ENCODE results near the gene GXYLT1. TPM values are rescaled to one million over a fixed set of nuclear protein-coding genes. Genes with fewer than 3 reads are reported as not detected.
"Not testable (repeated sequence)": the region's sequence is repeated elsewhere in the genome, so short reads cannot be mapped to it uniquely, and the experiment has no call there.

The GXYLT1 gene, protein sequence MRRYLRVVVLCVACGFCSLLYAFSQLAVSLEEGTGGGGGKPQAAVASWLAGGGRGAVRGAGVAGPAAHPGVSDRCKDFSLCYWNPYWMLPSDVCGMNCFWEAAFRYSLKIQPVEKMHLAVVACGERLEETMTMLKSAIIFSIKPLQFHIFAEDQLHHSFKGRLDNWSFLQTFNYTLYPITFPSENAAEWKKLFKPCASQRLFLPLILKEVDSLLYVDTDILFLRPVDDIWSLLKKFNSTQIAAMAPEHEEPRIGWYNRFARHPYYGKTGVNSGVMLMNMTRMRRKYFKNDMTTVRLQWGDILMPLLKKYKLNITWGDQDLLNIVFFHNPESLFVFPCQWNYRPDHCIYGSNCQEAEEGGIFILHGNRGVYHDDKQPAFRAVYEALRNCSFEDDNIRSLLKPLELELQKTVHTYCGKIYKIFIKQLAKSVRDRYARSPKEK
- total RNA-seq = 1 to 10 TPM; 7.0 to 8.3 TPM

DNA sequence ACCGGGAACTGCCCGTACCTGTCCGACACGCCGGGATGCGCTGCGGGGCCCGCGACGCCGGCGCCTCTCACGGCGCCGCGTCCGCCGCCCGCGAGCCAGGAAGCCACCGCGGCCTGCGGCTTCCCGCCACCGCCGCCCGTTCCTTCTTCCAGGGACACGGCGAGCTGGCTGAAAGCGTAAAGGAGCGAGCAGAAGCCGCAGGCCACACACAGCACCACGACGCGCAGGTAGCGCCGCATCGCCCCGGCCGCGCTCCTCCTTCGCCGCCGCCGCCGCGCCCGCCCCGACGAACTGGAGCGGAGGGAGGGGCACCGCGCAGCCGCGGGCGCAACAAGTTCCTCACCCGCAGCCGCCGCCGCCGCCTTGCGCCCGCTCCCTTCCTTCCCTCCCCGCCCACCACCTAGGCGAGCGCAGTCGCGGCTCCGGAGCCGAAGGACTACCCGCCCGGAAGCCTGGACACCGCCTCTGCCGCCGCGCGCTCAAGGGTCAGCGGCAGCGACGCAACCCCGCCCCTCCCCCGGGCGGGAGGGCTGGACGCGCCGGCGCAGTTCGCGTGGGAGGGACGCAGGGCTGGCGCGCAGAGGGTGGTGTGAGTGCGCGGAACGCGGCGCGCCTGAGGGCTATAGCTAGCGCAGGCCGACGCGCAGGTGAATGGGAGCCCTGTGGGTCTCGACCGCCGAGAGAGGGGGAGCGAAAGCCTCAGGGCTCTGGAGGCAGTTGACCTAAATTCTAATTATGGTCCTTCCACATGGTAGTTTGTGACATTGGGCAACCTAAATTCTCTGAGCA, at the start of gene GXYLT1:
TSS of gene GXYLT1 (minus strand) at position 467 of the 789 bp plus-strand sequence. CDS start at position 239, 228 bp downstream.
- peak within 1 kb of the TSS; percentile 93 for H3K4me3 Mint-ChIP-seq
- peaks cover 35% of the 10 kb centered on the region for H3K4me1 Mint-ChIP-seq (ENCODE audit: low read depth)
- intact Hi-C loops (cut with micrococcal nuclease) = loop anchor here (1.0 to 5.0 kb wide), 6 partner anchors 47 to 218 kb away; partner anchors contain the start of genes PPHLN1 and ZCRB1
- no peaks in the 10 kb centered on the region for H3K9me3 Mint-ChIP-seq
- DNase-seq = peak; percentile 88
- no peaks in the 10 kb centered on the region for H3K27me3 Mint-ChIP-seq
- peak within 1 kb of the TSS; percentile 75 for H3K27ac Mint-ChIP-seq
- POLR2A ChIA-PET = interaction anchor here (1.2 kb wide), 1 partner anchor 93 kb away, joined by 6 read pairs; the partner anchor contains the start of gene YAF2
- CTCF ChIA-PET = interaction anchor here (1.3 to 1.6 kb wide), 2 partner anchors 183 to 227 kb away, joined by 3 to 4 read pairs; no protein-coding TSS in a partner anchor
- no peaks in the 10 kb centered on the region for H3K36me3 Mint-ChIP-seq

DNA sequence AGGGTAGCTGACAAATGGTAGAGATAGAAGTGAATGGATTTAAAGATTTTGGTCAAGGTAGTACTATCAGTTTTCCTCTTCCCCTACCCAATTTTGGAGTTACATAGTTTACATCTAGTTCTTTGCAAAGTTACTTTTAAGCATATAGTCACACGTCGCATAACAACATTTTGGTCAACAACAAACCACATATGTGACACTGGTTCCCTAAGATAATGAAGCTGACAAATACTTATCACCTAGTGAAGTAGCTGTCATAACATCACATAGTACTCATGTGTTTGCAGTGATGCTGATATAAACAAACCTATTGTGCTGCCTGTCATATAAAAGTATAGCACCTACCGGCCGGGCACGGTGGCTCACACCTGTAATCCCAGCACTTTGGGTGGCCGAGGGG, 48.0 kb upstream of the GXYLT1 start:
- Mint-ChIP-seq H3K27ac (no peak overlapping the region), H3K36me3 (peaks cover 11% of the 10 kb centered on the region), H3K4me1 (ENCODE audit: low read depth) (peaks cover 3% of the 10 kb centered on the region), H3K27me3 (no peaks in the 10 kb centered on the region), H3K9me3 (no peaks in the 10 kb centered on the region), H3K4me3 (no peak overlapping the region)
- DNase-seq = no peak
- POLR2A ChIA-PET = no interaction called here
- CTCF ChIA-PET = interaction anchor here (1.0 kb wide), 1 partner anchor 179 kb away, joined by 4 read pairs; no protein-coding TSS in a partner anchor
- intact Hi-C loops (cut with micrococcal nuclease) = no loop called here

DNA sequence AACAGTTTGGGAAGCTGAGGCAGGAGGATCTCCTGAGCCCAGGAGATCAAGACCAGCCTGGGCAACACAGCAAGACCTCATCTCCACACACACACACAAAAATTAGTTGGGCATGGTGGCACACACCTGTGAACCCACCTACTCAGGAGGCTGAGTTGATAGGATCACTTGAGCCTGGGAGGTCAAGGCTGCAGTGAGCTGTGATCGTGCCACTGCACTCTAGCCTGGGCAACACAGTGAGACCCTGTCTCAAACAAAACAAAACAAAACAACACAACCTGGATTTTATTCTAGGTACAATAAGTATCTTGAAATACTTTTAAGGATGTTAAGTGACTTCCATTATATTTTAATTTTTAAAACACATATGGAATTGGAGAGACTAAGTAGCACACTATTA, 47.6 kb upstream of the GXYLT1 start:
- POLR2A ChIA-PET = no interaction called here
- no peaks in the 10 kb centered on the region for H3K27me3 Mint-ChIP-seq
- no peak overlapping the region for H3K4me3 Mint-ChIP-seq
- peaks cover 4% of the 10 kb centered on the region for H3K4me1 Mint-ChIP-seq (ENCODE audit: low read depth)
- H3K9me3 Mint-ChIP-seq = no peaks in the 10 kb centered on the region
- no peak for DNase-seq
- intact Hi-C loops (cut with micrococcal nuclease) = no loop called here
- no peak overlapping the region for H3K27ac Mint-ChIP-seq
- CTCF ChIA-PET = interaction anchor here (1.0 kb wide), 1 partner anchor 180 kb away, joined by 4 read pairs; no protein-coding TSS in a partner anchor
- peaks cover 11% of the 10 kb centered on the region for H3K36me3 Mint-ChIP-seq

DNA sequence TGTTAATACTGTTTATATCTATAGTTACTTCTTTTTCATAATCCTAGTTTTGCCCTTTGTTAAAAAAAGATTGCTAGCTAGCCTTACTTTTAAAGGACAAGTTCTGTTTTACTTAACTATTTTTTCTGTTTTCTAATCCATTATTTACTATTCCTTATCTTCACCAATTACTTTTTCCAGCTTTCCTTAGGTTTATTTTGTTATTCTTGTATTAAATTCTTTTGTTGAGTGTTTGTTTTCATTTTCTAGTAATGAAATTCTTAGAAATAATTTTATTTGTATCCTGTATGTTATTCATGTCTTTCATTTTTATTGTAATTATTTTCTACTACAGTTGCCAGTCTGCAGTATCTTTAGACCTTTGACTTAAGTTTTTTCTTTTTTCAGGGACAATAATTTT, 45.7 kb upstream of the GXYLT1 start:
- intact Hi-C loops (cut with micrococcal nuclease) = no loop called here
- POLR2A ChIA-PET = no interaction called here
- Mint-ChIP-seq H3K9me3 (no peaks in the 10 kb centered on the region), H3K4me3 (no peak overlapping the region), H3K4me1 (ENCODE audit: low read depth) (peaks cover 4% of the 10 kb centered on the region), H3K27me3 (no peaks in the 10 kb centered on the region), H3K36me3 (peaks cover 7% of the 10 kb centered on the region), H3K27ac (no peak overlapping the region)
- CTCF ChIA-PET = interaction anchor here (1.0 kb wide), 1 partner anchor 10 kb away, joined by 3 read pairs; no protein-coding TSS in a partner anchor
- no peak for DNase-seq

DNA sequence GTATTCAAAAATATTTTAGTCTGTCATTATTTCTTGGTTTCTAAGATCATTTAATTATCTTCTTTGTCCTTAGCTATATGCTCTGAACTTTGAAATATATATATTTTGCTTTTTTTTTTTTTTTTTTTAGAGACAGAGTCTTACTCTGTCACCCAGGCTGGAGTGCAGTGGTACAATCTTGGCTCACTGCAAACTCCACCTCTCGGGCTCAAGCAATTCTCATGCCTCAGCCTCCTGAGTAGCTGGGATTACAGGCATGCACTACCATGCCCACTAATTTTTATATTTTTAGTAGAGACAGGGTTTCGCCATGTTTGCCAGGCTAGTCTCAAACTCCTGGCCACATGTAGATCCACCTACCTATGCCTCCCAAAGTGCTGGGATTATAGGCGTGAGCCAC, 43.6 kb upstream of the GXYLT1 start:
- H3K27me3 Mint-ChIP-seq; H3K4me3 Mint-ChIP-seq; H3K9me3 Mint-ChIP-seq; intact Hi-C loops (cut with micrococcal nuclease); POLR2A ChIA-PET; H3K27ac Mint-ChIP-seq; H3K36me3 Mint-ChIP-seq; DNase-seq: not testable (repeated sequence)
- peaks cover 11% of the 10 kb centered on the region for H3K4me1 Mint-ChIP-seq (ENCODE audit: low read depth)
- CTCF ChIA-PET = interaction anchor here (0.7 kb wide), 1 partner anchor 164 kb away, joined by 3 read pairs; no protein-coding TSS in a partner anchor

DNA sequence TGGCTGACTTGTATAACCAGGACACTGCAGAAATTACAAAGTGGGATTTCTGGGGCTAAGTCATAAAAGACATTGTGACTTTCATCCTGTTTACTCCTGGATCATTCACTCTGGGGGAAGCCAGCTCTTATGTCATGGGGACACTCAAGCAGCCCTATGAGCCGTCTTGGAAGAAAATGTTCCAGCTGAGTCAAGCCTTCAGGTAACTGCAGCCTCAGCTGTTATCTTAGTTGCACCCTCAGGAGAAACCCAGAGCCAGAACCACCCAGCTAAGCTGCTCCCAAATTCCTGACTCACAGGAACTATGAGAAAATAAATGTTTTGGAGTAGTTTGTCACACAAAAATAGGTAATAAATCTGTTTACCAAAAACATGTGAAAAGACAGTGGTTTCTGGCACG, 43.1 kb upstream of the GXYLT1 start:
- CTCF ChIA-PET = interaction anchor here (0.7 kb wide), 1 partner anchor 164 kb away, joined by 3 read pairs; no protein-coding TSS in a partner anchor

DNA sequence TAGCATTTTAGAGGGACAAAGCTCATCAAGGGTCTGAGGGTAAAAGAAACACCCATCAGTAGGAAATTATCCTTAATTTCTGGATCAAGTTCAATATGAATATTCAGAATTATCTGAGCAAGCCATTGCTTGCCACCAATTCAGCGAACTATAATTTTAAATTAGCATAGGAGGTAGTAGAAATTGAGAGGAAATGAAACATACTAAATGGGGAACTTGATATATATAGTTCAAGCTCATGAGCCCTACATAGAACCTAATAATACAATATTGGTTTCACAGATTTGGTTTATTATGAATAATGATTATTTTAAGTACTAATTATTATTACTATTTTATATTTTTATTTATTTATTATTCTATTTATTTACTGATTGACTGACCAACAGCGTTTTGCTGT, 42.1 kb upstream of the GXYLT1 start:
- intact Hi-C loops (cut with micrococcal nuclease) = no loop called here
- no peaks in the 10 kb centered on the region for H3K9me3 Mint-ChIP-seq
- H3K36me3 Mint-ChIP-seq = peaks cover 4% of the 10 kb centered on the region
- H3K27ac Mint-ChIP-seq = no peak overlapping the region
- H3K27me3 Mint-ChIP-seq = no peaks in the 10 kb centered on the region
- no peak overlapping the region for H3K4me3 Mint-ChIP-seq
- H3K4me1 Mint-ChIP-seq (ENCODE audit: low read depth) = peaks cover 20% of the 10 kb centered on the region
- no peak for DNase-seq
- ChIA-PET CTCF (interaction anchor here (1.7 kb wide), 1 partner anchor 185 kb away, joined by 6 read pairs; no protein-coding TSS in a partner anchor), POLR2A (no interaction called here)

More for the DNA sequence above, 43.1 kb upstream of the GXYLT1 start:
- intact Hi-C loops (cut with micrococcal nuclease) = no loop called here
- Mint-ChIP-seq H3K36me3 (peaks cover 8% of the 10 kb centered on the region), H3K27ac (no peak overlapping the region), H3K4me1 (ENCODE audit: low read depth) (peaks cover 13% of the 10 kb centered on the region), H3K9me3 (no peaks in the 10 kb centered on the region), H3K4me3 (no peak overlapping the region), H3K27me3 (no peaks in the 10 kb centered on the region)
- DNase-seq = no peak
- POLR2A ChIA-PET = no interaction called here

DNA sequence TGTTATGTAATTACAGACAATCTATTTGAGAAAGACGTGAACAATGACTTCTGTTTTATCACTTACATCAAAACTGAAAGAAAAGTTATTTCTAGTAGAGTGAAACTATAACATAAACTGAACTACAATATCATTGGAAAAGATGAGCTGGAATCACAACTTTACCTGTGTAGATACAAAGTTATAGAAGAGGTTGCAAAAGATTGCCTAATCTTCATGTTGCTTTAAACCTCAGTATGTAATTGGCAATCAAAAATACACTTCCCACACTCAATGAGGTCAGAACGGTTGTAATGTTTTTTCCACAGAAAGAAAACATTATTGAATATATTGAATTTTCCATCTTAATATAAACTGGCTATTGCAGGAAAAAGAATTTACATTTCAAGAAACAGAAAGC, 37.7 kb upstream of the GXYLT1 start:
- ChIA-PET CTCF (interaction anchor here (0.8 to 2.6 kb wide), 2 partner anchors 190 to 348 kb away, joined by 3 to 8 read pairs; no protein-coding TSS in a partner anchor), POLR2A (no interaction called here)
- H3K27me3 Mint-ChIP-seq = no peaks in the 10 kb centered on the region
- peaks cover 16% of the 10 kb centered on the region for H3K4me1 Mint-ChIP-seq (ENCODE audit: low read depth)
- no peak overlapping the region for H3K4me3 Mint-ChIP-seq
- peaks cover 8% of the 10 kb centered on the region for H3K36me3 Mint-ChIP-seq
- intact Hi-C loops (cut with micrococcal nuclease) = no loop called here
- H3K27ac Mint-ChIP-seq = no peak overlapping the region
- DNase-seq = no peak
- H3K9me3 Mint-ChIP-seq = no peaks in the 10 kb centered on the region

DNA sequence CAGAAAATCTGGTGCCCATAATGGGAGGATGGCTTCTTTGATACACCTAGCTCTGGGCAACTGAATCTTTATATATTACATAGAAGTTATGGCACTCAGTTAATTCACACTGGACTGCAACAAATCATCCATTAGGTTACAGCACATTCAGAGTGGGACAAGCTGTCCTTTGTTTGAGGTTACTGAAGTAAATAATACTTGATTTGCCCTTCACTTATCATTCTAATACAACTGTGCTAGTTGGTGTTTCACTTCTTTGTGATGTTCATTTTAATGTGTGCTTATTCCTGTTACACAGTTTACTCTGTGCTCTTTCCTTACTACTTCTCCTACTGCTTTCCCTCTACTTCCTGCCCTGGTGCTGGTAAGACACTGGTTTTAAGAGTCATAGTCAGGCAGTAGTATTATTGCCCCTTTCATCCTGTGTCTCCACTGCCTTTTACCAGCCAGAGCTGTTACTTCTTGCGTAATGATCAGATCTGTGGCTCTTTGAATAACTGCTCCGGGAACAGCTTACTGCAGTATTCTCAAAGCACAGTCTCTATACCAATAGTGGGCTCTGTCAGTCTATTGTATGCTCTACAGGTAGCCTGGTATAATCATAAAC, 36.4 kb upstream of the GXYLT1 start:
- H3K4me3 Mint-ChIP-seq = no peak overlapping the region
- ChIA-PET CTCF (interaction anchor here (1.1 to 2.6 kb wide), 2 partner anchors 9 to 191 kb away, joined by 3 to 8 read pairs; no protein-coding TSS in a partner anchor), POLR2A (no interaction called here)
- H3K9me3 Mint-ChIP-seq = no peaks in the 10 kb centered on the region
- DNase-seq = no peak
- H3K36me3 Mint-ChIP-seq = peaks cover 15% of the 10 kb centered on the region
- H3K27me3 Mint-ChIP-seq = no peaks in the 10 kb centered on the region
- H3K4me1 Mint-ChIP-seq (ENCODE audit: low read depth) = peaks cover 16% of the 10 kb centered on the region
- H3K27ac Mint-ChIP-seq = no peak overlapping the region
- intact Hi-C loops (cut with micrococcal nuclease) = no loop called here

DNA sequence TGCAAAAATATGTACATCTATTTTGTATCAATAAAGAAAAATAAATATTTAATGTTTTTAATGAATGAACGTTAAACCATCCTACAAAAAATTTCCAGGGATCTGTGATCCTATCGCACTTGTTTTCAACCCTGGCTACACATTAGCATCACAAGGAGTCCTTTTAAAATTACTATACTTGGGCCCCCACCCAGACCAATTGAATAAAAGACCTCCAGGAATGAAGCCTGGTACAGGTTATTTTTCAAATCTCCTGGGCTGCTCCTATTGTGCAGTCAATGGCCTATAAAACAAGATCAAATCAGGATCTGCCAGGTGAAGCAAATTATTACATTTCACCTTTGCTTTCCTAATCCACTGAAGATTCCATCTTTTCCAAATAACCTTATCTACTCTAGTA, 33.4 kb upstream of the GXYLT1 start:
- POLR2A ChIA-PET = no interaction called here
- Mint-ChIP-seq H3K4me1 (ENCODE audit: low read depth) (peaks cover 15% of the 10 kb centered on the region), H3K9me3 (peaks cover 2% of the 10 kb centered on the region), H3K27ac (no peak overlapping the region), H3K36me3 (peaks cover 20% of the 10 kb centered on the region), H3K27me3 (no peaks in the 10 kb centered on the region), H3K4me3 (no peak overlapping the region)
- CTCF ChIA-PET = no interaction called here
- no peak for DNase-seq
- intact Hi-C loops (cut with micrococcal nuclease) = no loop called here

DNA sequence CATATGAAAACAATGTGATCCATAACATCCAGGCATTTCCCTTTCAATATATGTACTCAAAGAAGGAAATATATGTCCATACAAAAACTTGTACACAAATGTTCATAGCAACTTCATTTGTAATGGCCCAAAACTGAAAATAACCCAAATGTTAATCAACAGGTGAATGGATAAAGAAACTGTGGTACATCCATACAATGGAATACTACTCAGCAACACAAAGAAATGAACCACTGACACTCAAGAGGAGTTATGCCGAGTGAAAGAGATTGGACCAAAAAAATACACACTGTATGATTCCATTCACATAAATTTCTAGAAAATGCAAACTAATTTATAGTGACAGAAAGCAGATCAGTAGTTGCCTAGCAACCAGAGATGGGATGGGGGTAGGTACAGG, 30.3 kb upstream of the GXYLT1 start:
- no peak overlapping the region for H3K27ac Mint-ChIP-seq
- peaks cover 20% of the 10 kb centered on the region for H3K36me3 Mint-ChIP-seq
- H3K27me3 Mint-ChIP-seq = no peaks in the 10 kb centered on the region
- H3K4me1 Mint-ChIP-seq (ENCODE audit: low read depth) = peaks cover 6% of the 10 kb centered on the region
- DNase-seq = no peak
- H3K9me3 Mint-ChIP-seq = peaks cover 2% of the 10 kb centered on the region
- intact Hi-C loops (cut with micrococcal nuclease) = no loop called here
- POLR2A ChIA-PET = no interaction called here
- no peak overlapping the region for H3K4me3 Mint-ChIP-seq
- CTCF ChIA-PET = no interaction called here

Data from activated CD4-positive, alpha-beta memory T cell treated with anti-CD3 and anti-CD28 coated beads for 36 hours (primary cell).